A673 (cell line): Measurements from ENCODE around the gene DVL3. TPM values are rescaled to one million over a fixed set of nuclear protein-coding genes. Genes with fewer than 3 reads are reported as not detected.
"Not testable (repeated sequence)": the region's sequence is repeated elsewhere in the genome, so short reads cannot be mapped to it uniquely, and the experiment has no call there.

Experiments used
- BruUV-seq: library from RNA; stranded (reverse); fragments of 400-500 nt; replicated peaks from 2 replicates; lab custom pipeline; 2021; lab: Mats Ljungman, UMichigan
- CTCF ChIA-PET: fragments of 300-600 bp; sonication (Branson Sonifier 250); formaldehyde crosslinking; loops from one replicate; lab custom pipeline; 2022; ENCODE audit warnings: antibody characterized with exemption; lab: Charles Lee
- POLR2A ChIA-PET: fragments of 300-600 bp; sonication (Branson Sonifier 250); formaldehyde crosslinking; loops from one replicate; lab custom pipeline; 2022; ENCODE audit warnings: antibody characterized with exemption; ENCODE audit not compliant: low non-redundant PET; lab: Charles Lee
- DNase-seq: peaks from one replicate; pipeline ENCODE4 v3.0.0-alpha.2; 2015; ENCODE audit warnings: low spot score
- H3K27ac ChIP-seq: fragments of 200-600 bp; sonication (generic); 2 replicates; pipeline ENCODE4 v1.5.1; 2016; ENCODE audit warnings: mixed run types, low read depth, mild to moderate bottlenecking, mixed read lengths, antibody characterized with exemption, low read length; ENCODE audit not compliant: poor library complexity, severe bottlenecking
- H3K27me3 ChIP-seq: fragments of 200-600 bp; sonication (generic); replicated peaks from 2 replicates; pipeline ENCODE4 v1.6.1; 2017; ENCODE audit warnings: mixed run types, low read depth, mild to moderate bottlenecking, mixed read lengths, antibody characterized with exemption, low read length; ENCODE audit not compliant: insufficient read depth, poor library complexity
- H3K36me3 ChIP-seq: fragments of 200-600 bp; sonication (generic); 2 replicates; pipeline ENCODE4 v1.6.1; 2016; ENCODE audit warnings: mixed run types, mild to moderate bottlenecking, mixed read lengths, antibody characterized with exemption, low read length; ENCODE audit not compliant: insufficient read depth, poor library complexity, severe bottlenecking
- H3K4me1 ChIP-seq: fragments of 200-600 bp; sonication (generic); 2 replicates; pipeline ENCODE4 v1.6.1; 2017; ENCODE audit warnings: mixed run types, mild to moderate bottlenecking, mixed read lengths, antibody characterized with exemption, low read length; ENCODE audit not compliant: insufficient read depth, poor library complexity, severe bottlenecking
- H3K4me3 ChIP-seq: fragments of 200-600 bp; sonication (generic); 2 replicates; pipeline ENCODE4 v1.5.1; 2016; ENCODE audit warnings: low read depth, mixed run types, mild to moderate bottlenecking, mixed read lengths, low read length; ENCODE audit not compliant: poor library complexity, severe bottlenecking
- H3K9me3 ChIP-seq: fragments of 200-600 bp; sonication (generic); 2 replicates; pipeline ENCODE4 v1.6.1; 2016; ENCODE audit warnings: mixed run types, low read depth, mild to moderate bottlenecking, mixed read lengths, antibody characterized with exemption, low read length; ENCODE audit not compliant: poor library complexity, severe bottlenecking
- EZH2 ChIP-seq: fragments of 200-600 bp; sonication (generic); IDR thresholded peaks from 2 replicates; pipeline ENCODE4 v1.6.1; 2017; ENCODE audit warnings: borderline replicate concordance, low read depth, mild to moderate bottlenecking, mixed read lengths, antibody characterized with exemption, low read length; ENCODE audit not compliant: poor library complexity, severe bottlenecking
- intact Hi-C: fragments of 100-400 bp; cut with micrococcal nuclease; formaldehyde crosslinking; loops from one replicate; pipeline ENCODE4 v1.10.0; 2022; ENCODE audit not compliant: unreplicated experiment
- total RNA-seq: library from RNA; stranded (reverse); gene quantifications from 2 replicates; pipeline ENCODE4 v1.2.3, GENCODE V29; 2021
- TF ChIP-seq, protein P1 (sequence below): fragments of 300-800, 200-600 bp; sonication (generic); conservative IDR thresholded peaks from 2 replicates; pipeline ENCODE4 v1.5.1; 2017; ENCODE audit warnings: low read depth, mild to moderate bottlenecking, antibody characterized with exemption, low read length, moderate library complexity, mixed read lengths

The DVL3 gene
- total RNA-seq, 1 experiment from 2014 or later = 82.6 TPM

DNA sequence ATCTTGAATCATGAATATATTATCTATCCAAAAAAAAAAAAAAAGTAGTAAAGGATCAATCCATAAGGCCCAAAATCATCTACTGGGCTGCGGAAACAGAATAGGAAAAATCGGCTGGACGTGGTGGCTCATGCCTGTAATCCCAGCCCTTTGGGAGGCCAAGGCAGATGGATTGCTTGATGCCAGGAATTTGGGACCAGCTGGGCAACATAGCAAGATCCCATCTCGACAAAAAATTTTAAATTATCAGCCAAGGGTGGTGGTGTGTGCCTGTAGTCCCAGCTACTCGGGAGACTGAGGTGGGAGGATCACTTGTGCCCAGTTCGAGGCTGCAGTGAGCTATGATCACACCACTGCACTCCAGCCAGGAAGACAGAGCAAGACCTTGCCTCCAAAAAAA is 6.1 kb upstream of the DVL3 start:
- POLR2A ChIA-PET = interaction anchor here (0.6 kb wide), 1 partner anchor 330 kb away, joined by 3 read pairs; no protein-coding TSS in a partner anchor
- intact Hi-C loops = no loop called here

DNA sequence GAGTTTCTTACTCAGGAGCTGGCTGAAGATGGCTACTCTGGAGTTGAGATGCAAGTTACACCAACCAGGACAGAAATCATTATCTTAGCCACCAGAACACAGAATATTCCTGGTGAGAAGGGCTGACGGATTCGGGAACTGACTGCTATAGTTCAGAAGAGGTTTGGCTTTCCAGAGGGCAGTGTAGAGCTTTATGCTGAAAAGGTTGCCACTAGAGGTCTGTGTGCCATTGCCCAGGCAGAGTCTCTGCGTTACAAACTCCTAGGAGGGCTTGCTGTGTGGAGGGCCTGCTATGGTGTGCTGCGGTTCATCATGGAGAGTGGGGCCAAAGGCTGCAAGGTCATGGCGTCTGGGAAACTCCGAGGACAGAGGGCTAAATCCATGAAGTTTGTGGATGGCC is 5.4 kb upstream of the DVL3 start:
- H3K4me3 ChIP-seq, H3K9me3 ChIP-seq, BruUV-seq, intact Hi-C loops, H3K27ac ChIP-seq, H3K27me3 ChIP-seq, POLR2A ChIA-PET, DNase-seq, H3K4me1 ChIP-seq: not testable (repeated sequence)
- H3K36me3 ChIP-seq = peaks cover 12% of the 10 kb centered on the region
- CTCF ChIA-PET = interaction anchor here (0.6 kb wide), 1 partner anchor 103 kb away, joined by 7 read pairs; no protein-coding TSS in a partner anchor

More for the DNA sequence above, 6.1 kb upstream of the DVL3 start:
- Histone ChIP-seq H3K27me3 (no peaks in the 10 kb centered on the region), H3K9me3 (no peaks in the 10 kb centered on the region), H3K27ac (no peak overlapping the region), H3K36me3 (peaks cover 18% of the 10 kb centered on the region), H3K4me1 (peaks cover 2% of the 10 kb centered on the region), H3K4me3 (no peak overlapping the region)
- CTCF ChIA-PET = interaction anchor here (0.6 to 0.7 kb wide), 2 partner anchors 79 to 103 kb away, joined by 7 to 10 read pairs; no protein-coding TSS in a partner anchor
- no peak for TF ChIP-seq EZH2
- TF ChIP-seq, protein P1, sequence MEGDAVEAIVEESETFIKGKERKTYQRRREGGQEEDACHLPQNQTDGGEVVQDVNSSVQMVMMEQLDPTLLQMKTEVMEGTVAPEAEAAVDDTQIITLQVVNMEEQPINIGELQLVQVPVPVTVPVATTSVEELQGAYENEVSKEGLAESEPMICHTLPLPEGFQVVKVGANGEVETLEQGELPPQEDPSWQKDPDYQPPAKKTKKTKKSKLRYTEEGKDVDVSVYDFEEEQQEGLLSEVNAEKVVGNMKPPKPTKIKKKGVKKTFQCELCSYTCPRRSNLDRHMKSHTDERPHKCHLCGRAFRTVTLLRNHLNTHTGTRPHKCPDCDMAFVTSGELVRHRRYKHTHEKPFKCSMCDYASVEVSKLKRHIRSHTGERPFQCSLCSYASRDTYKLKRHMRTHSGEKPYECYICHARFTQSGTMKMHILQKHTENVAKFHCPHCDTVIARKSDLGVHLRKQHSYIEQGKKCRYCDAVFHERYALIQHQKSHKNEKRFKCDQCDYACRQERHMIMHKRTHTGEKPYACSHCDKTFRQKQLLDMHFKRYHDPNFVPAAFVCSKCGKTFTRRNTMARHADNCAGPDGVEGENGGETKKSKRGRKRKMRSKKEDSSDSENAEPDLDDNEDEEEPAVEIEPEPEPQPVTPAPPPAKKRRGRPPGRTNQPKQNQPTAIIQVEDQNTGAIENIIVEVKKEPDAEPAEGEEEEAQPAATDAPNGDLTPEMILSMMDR = no peak
- BruUV-seq = no TSS peak
- no peak for DNase-seq

DNA sequence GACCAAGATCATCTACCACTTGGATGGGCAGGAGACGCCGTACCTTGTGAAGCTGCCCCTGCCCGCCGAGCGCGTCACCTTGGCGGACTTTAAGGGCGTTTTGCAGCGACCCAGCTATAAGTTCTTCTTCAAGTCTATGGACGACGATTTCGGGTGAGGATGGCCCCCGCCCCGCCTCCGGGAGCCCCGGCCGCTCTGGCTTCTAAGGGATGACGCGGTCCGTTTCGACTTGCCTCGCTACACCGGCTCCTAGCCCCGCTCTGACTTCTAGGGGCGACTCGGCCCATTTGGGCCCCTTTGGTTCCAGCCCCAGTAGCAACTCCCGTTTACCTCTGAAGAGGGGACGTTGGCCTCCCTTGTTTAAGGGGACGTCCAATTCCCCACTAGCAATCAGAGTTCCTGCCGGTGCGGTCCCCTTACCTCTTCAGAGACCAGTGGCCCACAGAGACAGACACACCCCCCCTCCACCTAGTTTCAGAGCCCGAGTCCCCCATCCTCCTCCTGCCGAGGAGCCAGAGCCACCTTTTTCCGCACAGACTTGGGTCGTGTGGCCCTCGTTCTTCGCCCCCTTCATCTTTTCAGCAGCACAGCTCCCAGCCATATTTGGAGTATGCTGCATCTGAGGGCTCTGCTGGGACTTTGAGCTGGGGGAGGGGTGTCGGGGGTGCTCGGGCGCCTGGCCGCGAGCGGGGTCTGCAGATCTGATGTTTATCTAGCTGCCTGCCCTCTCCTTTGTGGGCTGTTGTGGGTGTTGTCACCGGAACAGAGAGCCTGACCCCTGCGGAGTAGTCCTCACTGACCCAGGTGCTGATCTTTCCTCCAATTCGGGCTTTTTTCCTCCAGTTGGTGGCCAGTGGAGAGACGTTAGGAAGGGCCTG is 706 bp downstream of the DVL3 start:
- Histone ChIP-seq H3K4me3 (peak overlapping the region; percentile 94), H3K36me3 (no peaks in the 10 kb centered on the region), H3K27me3 (no peaks in the 10 kb centered on the region), H3K4me1 (peaks cover 21% of the 10 kb centered on the region), H3K9me3 (no peaks in the 10 kb centered on the region), H3K27ac (peak overlapping the region; percentile 87)
- ChIA-PET CTCF (no interaction called here), POLR2A (no interaction called here)
- peak; percentile 48 for DNase-seq
- BruUV-seq = no TSS peak
- TF ChIP-seq, protein P1 = no peak
- TF ChIP-seq EZH2 = no peak
- intact Hi-C loops = no loop called here
